Keratinocyte (primary cell): ENCODE results near the gene FCMR. TPM values are rescaled to one million over a fixed set of nuclear protein-coding genes. Genes with fewer than 3 reads are reported as not detected.
A peak's percentile ranks its signal among the peaks of the same experiment; 100 is the strongest.

Source experiments
- DNase-seq: peaks from one replicate; pipeline ENCODE4 v3.0.0-alpha.2; 2011; ENCODE audit warnings: low read depth, missing footprints, low spot score
- FAIRE-seq: peaks from 2 replicates; lab custom pipeline; 2011; peaks lifted over from hg19 to GRCh38; lab: Jason Lieb, UNC
- H2AFZ ChIP-seq: 2 replicates; pipeline ENCODE4 v1.6.0; 2012; ENCODE audit warnings: low read length, control low read depth, inconsistent platforms; ENCODE audit not compliant: control insufficient read depth
- H3K27ac ChIP-seq: 2 replicates; pipeline ENCODE4 v1.5.1; 2011; ENCODE audit warnings: low read length; ENCODE audit not compliant: control insufficient read depth, insufficient read depth
- H3K27me3 ChIP-seq: 3 replicates; pipeline ENCODE4 v1.6.0; 2011; ENCODE audit warnings: low read length; ENCODE audit not compliant: control insufficient read depth, insufficient read depth; ENCODE audit errors: extremely low read depth
- H3K36me3 ChIP-seq, 2 experiments: 2 replicates in 1 of 2; 3 replicates in 1 of 2; pipeline ENCODE4 v1.5.1; 2011; ENCODE audit warnings: low read length in 2 of 2, mild to moderate bottlenecking in 1 of 2; ENCODE audit not compliant: control insufficient read depth in 2 of 2, insufficient read depth in 2 of 2; ENCODE audit errors: extremely low read depth in 1 of 2
- H3K4me1 ChIP-seq: 3 replicates; pipeline ENCODE4 v1.5.1; 2011; ENCODE audit warnings: low read length; ENCODE audit not compliant: control insufficient read depth, insufficient read depth; ENCODE audit errors: extremely low read depth
- H3K4me2 ChIP-seq: 3 replicates; pipeline ENCODE4 v1.6.0; 2011; ENCODE audit warnings: low read depth, low read length; ENCODE audit not compliant: control insufficient read depth, insufficient read depth; ENCODE audit errors: extremely low read depth
- H3K4me3 ChIP-seq, 3 experiments: fragments of 200-600 bp in 1 of 3; sonication (generic) in 1 of 3; 2 replicates in 2 of 3; 3 replicates in 1 of 3; pipeline ENCODE4 v1.5.1; 2011 to 2016; ENCODE audit warnings: low read length in 3 of 3, mild to moderate bottlenecking in 3 of 3, control low read depth in 2 of 3, inconsistent platforms in 1 of 3, low read depth in 1 of 3, mixed read lengths in 1 of 3, mixed run types in 1 of 3, moderate library complexity in 1 of 3; ENCODE audit not compliant: control insufficient read depth in 2 of 3, insufficient read depth in 2 of 3; ENCODE audit errors: extremely low read depth in 1 of 3
- H3K79me2 ChIP-seq: 2 replicates; pipeline ENCODE4 v1.6.0; 2012; ENCODE audit warnings: low read length; ENCODE audit not compliant: control insufficient read depth, insufficient read depth
- H3K9ac ChIP-seq: 3 replicates; pipeline ENCODE4 v1.6.0; 2011; ENCODE audit warnings: low read length; ENCODE audit not compliant: control insufficient read depth, insufficient read depth; ENCODE audit errors: extremely low read depth
- H3K9me1 ChIP-seq: 3 replicates; pipeline ENCODE4 v1.6.0; 2011; ENCODE audit warnings: low read length; ENCODE audit not compliant: control insufficient read depth, insufficient read depth; ENCODE audit errors: extremely low read depth
- H3K9me3 ChIP-seq: 2 replicates; pipeline ENCODE4 v1.5.1; 2012; ENCODE audit warnings: low read depth, low read length; ENCODE audit not compliant: control insufficient read depth
- H4K20me1 ChIP-seq: 3 replicates; pipeline ENCODE4 v1.6.0; 2011; ENCODE audit warnings: low read length; ENCODE audit not compliant: control insufficient read depth, insufficient read depth; ENCODE audit errors: extremely low read depth
- CTCF ChIP-seq, 3 experiments: IDR thresholded peaks in 1 of 3; conservative IDR thresholded peaks in 1 of 3; optimal IDR thresholded peaks in 1 of 3; 2 replicates in 2 of 3; 3 replicates in 1 of 3; pipeline versions ENCODE3 to v1.5.1; 2011; ENCODE audit warnings: low read length in 3 of 3, mild to moderate bottlenecking in 3 of 3, moderate library complexity in 2 of 3, control low read depth in 1 of 3, inconsistent platforms in 1 of 3; ENCODE audit not compliant: insufficient read depth in 2 of 3; ENCODE audit errors: extremely low read depth in 1 of 3
- EZH2 ChIP-seq: IDR thresholded peaks from one replicate; pipeline ENCODE4 v1.6.1; 2012; ENCODE audit warnings: inconsistent platforms, mild to moderate bottlenecking, low read length, moderate library complexity
- dilution Hi-C: fragments of 300-500 bp; cut with MboI; formaldehyde crosslinking; loops from one replicate; pipeline ENCODE4 v1.7.0; 2020; ENCODE audit warnings: low sequenced_read_pairs; ENCODE audit not compliant: extremely low pct_ligation_motif_present
- polyA plus RNA-seq, 5 experiments: library from polyadenylated mRNA; depleted of rRNA in 3 of 5; stranded (reverse) in 3 of 5; stranded (forward) in 1 of 5; unstranded in 1 of 5; fragments of >200 nt; gene quantifications; 1 replicate in 1 of 5; 2 replicates in 3 of 5; 3 replicates in 1 of 5; pipeline versions ENCODE4 v1.2.1 to v1.2.3, GENCODE V29; 2011 to 2012; ENCODE audit warnings: missing spikeins in 2 of 5, low read depth in 1 of 5, low replicate concordance in 1 of 5

Gene FCMR
- polyA plus RNA-seq, 1 donor (not counting 4 experiments of a cell fraction or from before 2014, with no cell fraction given), result 1.8 TPM

GRCh38 chr1:206935491-206936067, 13.8 kb upstream of the FCMR start:
- H3K4me3 ChIP-seq, result no peak overlapping the region
- TF ChIP-seq CTCF (optimal IDR thresholded peaks at IDR 0.05 in 1 of 3, IDR thresholded peaks at IDR 0.05 in 1 of 3, conservative IDR thresholded peaks at IDR 0.05 in 1 of 3; ENCODE audit: extremely low read depth in 1 of 3, insufficient read depth in 2 of 3, low read length in 3 of 3) (peak; percentile 43 to 56 (median 43)), EZH2 (no peak)
- H3K9me1 ChIP-seq, result no peaks in the 10 kb centered on the region
- no peaks in the 10 kb centered on the region for H3K79me2 ChIP-seq
- no peak overlapping the region for H3K27ac ChIP-seq
- no peak overlapping the region for H3K4me2 ChIP-seq
- no peaks in the 10 kb centered on the region for H3K27me3 ChIP-seq
- H3K36me3 ChIP-seq, result no peaks in the 10 kb centered on the region
- FAIRE-seq (no peak), DNase-seq (no peak)
- dilution Hi-C loops, result no loop called here
- H3K9me3 ChIP-seq, result no peaks in the 10 kb centered on the region
- no peak overlapping the region for H2AFZ ChIP-seq
- no peak overlapping the region for H3K9ac ChIP-seq
- H3K4me1 ChIP-seq, result peaks cover 6% of the 10 kb centered on the region
- H4K20me1 ChIP-seq, result no peaks in the 10 kb centered on the region

GRCh38 chr1:206933333-206933945, 11.7 kb upstream of the FCMR start:
- H3K9ac ChIP-seq, result no peak overlapping the region
- no peak overlapping the region for H2AFZ ChIP-seq
- no peaks in the 10 kb centered on the region for H3K27me3 ChIP-seq
- no peaks in the 10 kb centered on the region for H3K9me3 ChIP-seq
- no peaks in the 10 kb centered on the region for H3K36me3 ChIP-seq
- H3K4me1 ChIP-seq, result no peaks in the 10 kb centered on the region
- H3K4me3 ChIP-seq, result no peak overlapping the region
- TF ChIP-seq EZH2, result no peak
- peak; percentile 61 to 73 (median 63) for TF ChIP-seq CTCF (optimal IDR thresholded peaks at IDR 0.05 in 1 of 3, IDR thresholded peaks at IDR 0.05 in 1 of 3, conservative IDR thresholded peaks at IDR 0.05 in 1 of 3; ENCODE audit: extremely low read depth in 1 of 3, insufficient read depth in 2 of 3, low read length in 3 of 3)
- H3K79me2 ChIP-seq, result no peaks in the 10 kb centered on the region
- DNase-seq (no peak), FAIRE-seq (no peak)
- H3K4me2 ChIP-seq, result no peak overlapping the region
- no peaks in the 10 kb centered on the region for H4K20me1 ChIP-seq
- no peak overlapping the region for H3K27ac ChIP-seq
- dilution Hi-C loops, result no loop called here
- no peaks in the 10 kb centered on the region for H3K9me1 ChIP-seq
